GM23338 (cell line): ENCODE results near the gene GPRC5B.

Experiments used
- CREB1 ChIP-seq: fragments of 250-450 bp; sonication (Bioruptor Pico); IDR thresholded peaks from 2 replicates; pipeline ENCODE4 v1.5.0; 2020; ENCODE audit warnings: low read depth, mild to moderate bottlenecking, moderate library complexity
- CTCF ChIP-seq, 2 experiments: fragments of 200-600 bp in 1 of 2; sonication (generic) in 1 of 2; conservative IDR thresholded peaks; 2 replicates each; pipeline versions ENCODE4 v1.5.1 to v1.6.1; 2016 to 2017; ENCODE audit warnings: antibody characterized with exemption in 2 of 2, low read depth in 2 of 2, mild to moderate bottlenecking in 2 of 2, moderate library complexity in 1 of 2
- ETS1 ChIP-seq: IDR thresholded peaks from 2 replicates; pipeline ENCODE4 v1.6.1; 2016; ENCODE audit warnings: antibody characterized with exemption
- EZH2 ChIP-seq: fragments of 200-600 bp; sonication (generic); IDR thresholded peaks from one replicate; pipeline ENCODE4 v1.8.0; 2017; ENCODE audit warnings: antibody characterized with exemption, mild to moderate bottlenecking, low read depth; ENCODE audit not compliant: unreplicated experiment
- EZH2phosphoT487 ChIP-seq: fragments of 200-600 bp; sonication (generic); IDR thresholded peaks from one replicate; pipeline ENCODE4 v1.8.1; 2018; ENCODE audit warnings: antibody characterized with exemption; ENCODE audit not compliant: unreplicated experiment
- JUNB ChIP-seq: IDR thresholded peaks from one replicate; pipeline ENCODE4 v1.6.1; 2016; ENCODE audit warnings: antibody characterized with exemption; ENCODE audit not compliant: unreplicated experiment
- POLR2AphosphoS5 ChIP-seq: IDR thresholded peaks from 2 replicates; pipeline ENCODE4 v1.6.1; 2016; ENCODE audit warnings: antibody characterized with exemption, low read depth
- REST ChIP-seq: IDR thresholded peaks from one replicate; pipeline ENCODE4 v1.6.1; 2018; ENCODE audit warnings: antibody characterized with exemption; ENCODE audit not compliant: unreplicated experiment
- STAT1 ChIP-seq: IDR thresholded peaks from one replicate; pipeline ENCODE4 v1.6.1; 2016; ENCODE audit warnings: antibody characterized with exemption; ENCODE audit not compliant: unreplicated experiment
- ZNF114 ChIP-seq: fragments of 250-450 bp; sonication (Bioruptor Pico); IDR thresholded peaks from 2 replicates; pipeline ENCODE4 v1.5.0; 2020; ENCODE audit warnings: mild to moderate bottlenecking, moderate library complexity
- ZNF331 ChIP-seq: fragments of 250-450 bp; sonication (Bioruptor Pico); IDR thresholded peaks from 2 replicates; pipeline ENCODE4 v1.5.0; 2020; ENCODE audit warnings: low read depth, mild to moderate bottlenecking, moderate library complexity
- ZNF462 ChIP-seq: fragments of 250-450 bp; sonication (Bioruptor Pico); IDR thresholded peaks from 2 replicates; pipeline ENCODE4 v1.5.0; 2020; ENCODE audit warnings: mild to moderate bottlenecking, moderate library complexity

GRCh38 chr16:19882646-19883045 lies 2.0 kb downstream of the GPRC5B start:
- TF ChIP-seq CTCF (conservative IDR thresholded peaks at IDR 0.05; ENCODE audit: low read depth in 2 of 2), result no peak
- no peak for TF ChIP-seq EZH2
- TF ChIP-seq POLR2AphosphoS5, result no peak
- no peak for TF ChIP-seq EZH2phosphoT487
- TF ChIP-seq REST, result no peak
- no peak for TF ChIP-seq ETS1
- TF ChIP-seq ZNF462 (CRISPR knock-in tag), result no peak
- no peak for TF ChIP-seq CREB1
- no peak for TF ChIP-seq STAT1
- TF ChIP-seq JUNB, result no peak
- no peak for TF ChIP-seq ZNF331
- no peak for TF ChIP-seq ZNF114
